GM12873 (cell line): Measurements from ENCODE around the gene CYBA.

Experiments used
- TF ChIP-seq, protein P1 (sequence below): IDR thresholded peaks from 2 replicates; pipeline ENCODE4 v1.5.1; 2012; ENCODE audit warnings: low read depth, mild to moderate bottlenecking, moderate library complexity, low read length, control low read depth; ENCODE audit not compliant: insufficient read depth; ENCODE audit errors: missing control alignments

The CYBA gene

DNA sequence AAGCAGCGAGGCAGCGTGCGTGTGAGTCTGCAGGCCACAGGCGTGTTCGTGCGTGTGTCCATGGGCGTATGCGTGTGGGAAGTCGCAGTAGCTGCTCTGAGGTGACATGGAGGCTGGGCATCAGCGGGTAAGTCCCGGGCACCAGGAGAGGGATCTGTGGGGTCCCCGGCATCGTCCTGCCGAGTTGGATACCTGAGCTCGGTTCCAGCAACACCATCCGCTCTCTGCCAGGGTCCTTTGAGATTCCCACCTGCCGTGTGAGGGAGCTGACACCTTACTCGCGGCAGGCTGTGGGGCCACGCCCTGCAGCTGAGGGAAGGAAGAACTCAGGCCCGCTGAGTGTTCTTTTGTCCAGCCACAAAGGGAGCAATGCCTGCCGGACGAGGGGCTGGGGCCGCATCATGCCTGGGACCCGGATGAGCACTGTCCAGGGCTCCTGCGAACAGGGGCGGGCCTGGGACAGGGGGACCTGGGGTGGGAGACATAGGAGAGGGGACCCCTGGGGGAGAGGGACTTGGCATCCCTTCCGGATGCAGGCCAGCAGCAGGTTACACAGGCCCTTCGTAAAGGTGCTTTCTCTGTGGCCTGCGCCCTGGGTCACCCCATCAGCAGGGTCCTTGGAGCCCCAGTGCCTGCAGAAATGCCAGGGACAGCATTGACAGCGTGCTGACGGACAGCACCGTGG is 40.4 kb upstream of the CYBA start:
- TF ChIP-seq, protein P1, sequence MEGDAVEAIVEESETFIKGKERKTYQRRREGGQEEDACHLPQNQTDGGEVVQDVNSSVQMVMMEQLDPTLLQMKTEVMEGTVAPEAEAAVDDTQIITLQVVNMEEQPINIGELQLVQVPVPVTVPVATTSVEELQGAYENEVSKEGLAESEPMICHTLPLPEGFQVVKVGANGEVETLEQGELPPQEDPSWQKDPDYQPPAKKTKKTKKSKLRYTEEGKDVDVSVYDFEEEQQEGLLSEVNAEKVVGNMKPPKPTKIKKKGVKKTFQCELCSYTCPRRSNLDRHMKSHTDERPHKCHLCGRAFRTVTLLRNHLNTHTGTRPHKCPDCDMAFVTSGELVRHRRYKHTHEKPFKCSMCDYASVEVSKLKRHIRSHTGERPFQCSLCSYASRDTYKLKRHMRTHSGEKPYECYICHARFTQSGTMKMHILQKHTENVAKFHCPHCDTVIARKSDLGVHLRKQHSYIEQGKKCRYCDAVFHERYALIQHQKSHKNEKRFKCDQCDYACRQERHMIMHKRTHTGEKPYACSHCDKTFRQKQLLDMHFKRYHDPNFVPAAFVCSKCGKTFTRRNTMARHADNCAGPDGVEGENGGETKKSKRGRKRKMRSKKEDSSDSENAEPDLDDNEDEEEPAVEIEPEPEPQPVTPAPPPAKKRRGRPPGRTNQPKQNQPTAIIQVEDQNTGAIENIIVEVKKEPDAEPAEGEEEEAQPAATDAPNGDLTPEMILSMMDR, result no peak

DNA sequence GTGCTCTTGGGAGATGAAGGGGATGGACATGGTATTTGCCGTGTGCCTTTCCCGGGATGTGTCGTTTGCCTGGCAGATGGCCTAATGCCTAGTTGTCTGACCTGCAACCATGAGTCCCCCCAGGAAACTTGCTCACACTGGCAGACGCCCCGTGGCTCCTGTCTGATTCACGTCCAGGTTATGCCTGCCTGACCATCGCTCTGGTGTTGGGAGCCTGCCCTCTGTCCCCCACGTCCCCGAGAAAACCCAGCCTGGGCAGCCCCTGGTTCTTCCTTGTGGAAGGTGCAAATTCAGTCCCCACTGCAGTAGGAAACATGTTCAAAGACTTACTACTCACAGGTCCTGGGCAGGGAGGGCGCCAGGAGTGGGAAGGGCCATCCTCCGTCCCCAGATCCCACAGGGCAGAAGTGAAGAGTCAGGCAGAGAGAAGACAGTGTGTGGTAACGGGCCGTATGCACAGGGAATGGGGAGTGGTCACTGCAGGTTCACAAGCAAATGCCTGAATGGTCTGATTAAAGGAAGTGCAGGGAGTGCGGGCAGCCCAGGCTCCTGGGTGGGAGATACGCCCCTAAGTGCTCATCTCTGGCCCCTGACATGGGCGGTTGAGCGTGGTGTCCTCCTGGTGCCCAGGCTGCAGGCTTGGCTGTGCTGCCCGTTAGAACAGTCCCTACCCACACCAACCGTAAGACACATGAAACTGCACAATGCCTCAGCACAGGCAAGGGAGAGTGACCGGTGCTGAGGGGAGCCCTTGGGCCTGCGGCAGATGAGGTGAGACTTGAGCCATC is 39.7 kb upstream of the CYBA start:
- TF ChIP-seq, protein P1, result no peak

DNA sequence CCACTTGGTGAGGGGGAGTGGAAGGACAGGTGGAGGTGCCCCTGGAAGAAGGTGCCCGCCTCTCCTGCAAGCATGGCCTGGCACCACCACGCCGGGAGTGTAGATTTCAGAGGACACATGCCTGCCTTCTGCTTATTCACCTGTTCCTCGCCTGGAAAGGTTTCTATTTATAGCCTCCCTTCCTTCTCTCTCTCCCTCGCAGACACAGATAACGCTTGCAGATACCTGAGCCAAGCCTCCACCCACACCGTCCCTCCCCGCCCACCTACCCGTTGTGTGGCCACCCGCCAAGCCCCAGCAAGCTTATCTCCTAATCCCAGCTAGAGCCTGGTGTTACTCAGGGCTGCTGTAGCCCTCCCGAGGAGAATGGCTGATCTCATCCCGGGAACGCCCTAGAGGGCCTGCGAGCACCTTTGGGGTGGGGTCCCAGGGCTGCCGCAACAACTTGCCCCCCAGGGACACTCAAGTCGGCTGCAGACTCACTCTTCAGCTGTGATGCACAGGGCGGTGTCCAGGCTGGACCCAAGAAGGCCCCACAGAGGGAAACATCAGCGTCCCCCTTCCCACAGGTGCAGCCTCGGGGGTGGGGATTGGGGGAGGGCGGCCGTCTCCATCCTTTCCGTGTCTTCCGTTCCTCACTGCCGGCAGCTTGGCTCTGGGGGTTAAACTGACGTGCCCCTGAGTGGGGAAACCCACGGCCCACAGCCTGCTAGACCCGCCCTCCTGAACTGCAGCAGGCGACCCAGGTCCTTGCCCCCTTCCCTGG is 37.3 kb upstream of the CYBA start:
- TF ChIP-seq, protein P1, result no peak

DNA sequence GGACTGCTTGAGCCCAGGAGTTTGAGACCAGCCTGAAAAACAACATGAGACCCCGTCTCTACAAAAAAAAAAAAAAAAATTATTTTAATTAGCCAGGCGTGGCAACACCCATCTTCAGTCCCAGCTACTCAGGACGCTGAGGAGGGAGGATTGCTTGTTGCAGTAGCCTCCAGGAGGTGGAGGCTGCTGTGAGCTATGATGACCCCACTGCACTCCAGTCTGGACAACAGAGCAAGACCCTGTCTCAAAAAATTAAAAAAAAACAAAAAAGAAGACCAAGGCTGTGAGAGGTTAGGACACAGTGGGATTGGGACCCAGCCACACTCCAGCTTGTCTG is 36.8 kb upstream of the CYBA start:
- TF ChIP-seq, protein P1, result no peak

DNA sequence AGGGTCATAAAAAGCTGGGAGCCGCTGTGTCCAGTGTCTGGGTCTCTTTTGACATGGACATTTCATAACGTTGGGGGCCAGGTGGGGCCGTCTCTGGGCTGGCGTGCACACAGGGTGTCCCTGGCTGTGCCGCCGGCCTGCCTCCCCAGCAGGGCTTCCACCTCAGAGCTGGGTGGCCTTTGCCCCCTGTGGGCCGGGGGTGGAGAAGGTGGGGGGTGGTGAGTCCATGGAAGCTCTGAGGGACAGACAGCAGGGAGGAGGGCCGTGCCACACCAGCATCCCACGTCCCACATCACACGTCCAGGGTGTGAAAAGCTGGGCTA is 36.4 kb upstream of the CYBA start:
- TF ChIP-seq, protein P1, result no peak

DNA sequence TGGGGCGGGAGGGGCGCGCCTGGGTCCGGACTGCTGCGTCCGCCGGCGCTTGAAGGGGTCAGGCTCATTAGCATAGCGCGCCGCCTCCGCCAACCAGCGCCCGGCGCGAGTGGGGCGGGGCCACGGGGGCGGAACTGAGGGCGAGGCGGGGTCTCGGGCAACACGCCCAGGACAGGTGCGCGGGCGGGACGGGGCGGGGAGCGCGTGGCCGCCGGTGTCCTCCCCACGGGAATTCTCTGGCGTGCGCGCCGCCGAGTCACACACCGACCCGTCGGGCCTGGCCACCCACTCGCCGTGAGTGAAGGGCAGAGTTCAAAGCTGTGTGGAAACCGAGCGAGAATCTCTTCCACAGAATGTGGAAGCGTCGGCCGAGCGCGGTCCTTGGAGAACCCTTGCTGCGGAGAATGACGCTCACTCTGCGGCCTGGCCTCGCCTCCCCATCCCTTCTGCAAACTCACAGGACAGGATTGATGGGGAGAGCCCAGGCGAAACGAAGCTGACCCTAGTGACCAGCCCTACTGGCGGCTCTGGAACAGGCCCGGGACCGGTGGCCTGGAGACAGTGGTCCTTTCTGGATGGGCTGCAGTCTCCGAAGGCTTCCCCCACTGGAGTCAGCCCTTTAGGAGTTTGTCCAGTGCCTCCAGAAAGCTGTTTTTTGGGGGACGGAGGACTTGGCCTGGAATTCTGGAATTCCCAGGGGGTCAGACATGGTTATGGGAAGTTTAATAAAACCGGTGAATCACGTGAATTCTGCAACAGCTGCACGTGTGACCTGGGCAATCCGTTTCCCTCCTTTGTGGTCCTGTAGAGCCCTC is 35.8 kb upstream of the CYBA start, which contains the start of gene SNAI3:
SNAI3 (minus strand) TSS at position 69 of the 815 bp plus-strand sequence. CDS start 101 bp downstream, outside the sequence.
- TF ChIP-seq, protein P1, result no peak

DNA sequence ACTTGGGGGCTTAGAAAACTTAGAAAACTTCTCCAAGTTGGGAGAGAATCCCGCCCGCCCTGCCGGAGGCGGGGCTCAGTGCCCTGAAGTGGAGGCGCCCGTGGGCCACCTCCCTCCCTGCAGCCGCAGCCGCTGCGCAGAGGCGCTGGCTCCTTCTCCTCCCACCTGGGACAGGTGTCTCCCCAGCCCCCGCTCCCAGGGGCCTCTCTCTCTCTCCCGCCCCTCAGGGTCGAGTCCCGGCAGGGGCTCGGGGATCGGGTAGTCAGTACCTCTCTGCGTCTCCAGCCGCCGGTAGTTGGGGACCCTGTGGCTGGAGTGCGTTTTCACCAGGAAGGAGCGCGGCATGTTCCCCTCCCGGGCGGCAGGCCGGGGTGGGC is 35.2 kb upstream of the CYBA start:
- TF ChIP-seq, protein P1, result no peak
